ENCODE data around the gene PDE4D.

DNA sequence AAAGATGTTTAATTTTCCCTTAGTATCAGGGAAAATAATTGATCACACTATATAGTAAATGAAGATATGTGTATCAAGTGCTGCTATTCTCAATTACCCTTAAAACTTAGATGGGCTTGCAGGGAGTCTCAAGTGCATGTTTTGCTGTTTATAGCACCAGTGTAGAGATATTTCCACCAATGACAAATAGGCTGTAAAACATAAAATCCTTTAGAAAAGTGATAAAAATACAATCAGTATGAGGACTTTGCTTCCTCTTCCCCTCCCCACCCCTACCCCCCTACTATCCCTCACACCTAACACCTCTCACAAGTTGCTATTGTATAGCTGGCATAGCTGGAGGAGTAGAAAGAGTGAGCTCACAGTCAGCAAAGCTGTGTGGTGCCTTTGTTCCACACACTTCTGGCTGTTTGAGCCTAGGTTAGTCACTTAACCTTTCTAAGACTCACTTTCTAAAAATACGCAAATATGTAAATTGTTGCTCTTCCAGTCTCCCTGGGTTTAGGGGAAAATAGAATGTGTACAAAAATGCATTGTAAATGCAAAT lies 93.1 kb downstream of the PDE4D start:
- TF ChIP-seq EZH2 (IDR thresholded peaks at IDR 0.05; ENCODE audit: borderline replicate concordance, low read length) = no peak
- TF ChIP-seq, protein P1, sequence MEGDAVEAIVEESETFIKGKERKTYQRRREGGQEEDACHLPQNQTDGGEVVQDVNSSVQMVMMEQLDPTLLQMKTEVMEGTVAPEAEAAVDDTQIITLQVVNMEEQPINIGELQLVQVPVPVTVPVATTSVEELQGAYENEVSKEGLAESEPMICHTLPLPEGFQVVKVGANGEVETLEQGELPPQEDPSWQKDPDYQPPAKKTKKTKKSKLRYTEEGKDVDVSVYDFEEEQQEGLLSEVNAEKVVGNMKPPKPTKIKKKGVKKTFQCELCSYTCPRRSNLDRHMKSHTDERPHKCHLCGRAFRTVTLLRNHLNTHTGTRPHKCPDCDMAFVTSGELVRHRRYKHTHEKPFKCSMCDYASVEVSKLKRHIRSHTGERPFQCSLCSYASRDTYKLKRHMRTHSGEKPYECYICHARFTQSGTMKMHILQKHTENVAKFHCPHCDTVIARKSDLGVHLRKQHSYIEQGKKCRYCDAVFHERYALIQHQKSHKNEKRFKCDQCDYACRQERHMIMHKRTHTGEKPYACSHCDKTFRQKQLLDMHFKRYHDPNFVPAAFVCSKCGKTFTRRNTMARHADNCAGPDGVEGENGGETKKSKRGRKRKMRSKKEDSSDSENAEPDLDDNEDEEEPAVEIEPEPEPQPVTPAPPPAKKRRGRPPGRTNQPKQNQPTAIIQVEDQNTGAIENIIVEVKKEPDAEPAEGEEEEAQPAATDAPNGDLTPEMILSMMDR (conservative IDR thresholded peaks at IDR 0.05 in 1 of 2, IDR thresholded peaks at IDR 0.05 in 1 of 2; ENCODE audit: extremely low read depth in 1 of 2, insufficient read depth in 1 of 2, low read depth in 1 of 2, low read length in 2 of 2) = no peak
